Measurements from ENCODE around the gene ZNF853.
"Not testable (repeated sequence)": the region's sequence is repeated elsewhere in the genome, so short reads cannot be mapped to it uniquely, and the experiment has no call there.

ZNF853 gene

GRCh38 chr7:6652446-6653011 is 37.1 kb downstream of the ZNF853 start:
- no peak for DNase-seq (ENCODE audit: low read depth, low spot score)

GRCh38 chr7:6653071-6654003 is 37.9 kb downstream of the ZNF853 start:
- DNase-seq (ENCODE audit: low read depth, low spot score) = no peak

GRCh38 chr7:6654113-6654841 is 38.9 kb downstream of the ZNF853 start:
- DNase-seq (ENCODE audit: low read depth, low spot score) = no peak

DNA sequence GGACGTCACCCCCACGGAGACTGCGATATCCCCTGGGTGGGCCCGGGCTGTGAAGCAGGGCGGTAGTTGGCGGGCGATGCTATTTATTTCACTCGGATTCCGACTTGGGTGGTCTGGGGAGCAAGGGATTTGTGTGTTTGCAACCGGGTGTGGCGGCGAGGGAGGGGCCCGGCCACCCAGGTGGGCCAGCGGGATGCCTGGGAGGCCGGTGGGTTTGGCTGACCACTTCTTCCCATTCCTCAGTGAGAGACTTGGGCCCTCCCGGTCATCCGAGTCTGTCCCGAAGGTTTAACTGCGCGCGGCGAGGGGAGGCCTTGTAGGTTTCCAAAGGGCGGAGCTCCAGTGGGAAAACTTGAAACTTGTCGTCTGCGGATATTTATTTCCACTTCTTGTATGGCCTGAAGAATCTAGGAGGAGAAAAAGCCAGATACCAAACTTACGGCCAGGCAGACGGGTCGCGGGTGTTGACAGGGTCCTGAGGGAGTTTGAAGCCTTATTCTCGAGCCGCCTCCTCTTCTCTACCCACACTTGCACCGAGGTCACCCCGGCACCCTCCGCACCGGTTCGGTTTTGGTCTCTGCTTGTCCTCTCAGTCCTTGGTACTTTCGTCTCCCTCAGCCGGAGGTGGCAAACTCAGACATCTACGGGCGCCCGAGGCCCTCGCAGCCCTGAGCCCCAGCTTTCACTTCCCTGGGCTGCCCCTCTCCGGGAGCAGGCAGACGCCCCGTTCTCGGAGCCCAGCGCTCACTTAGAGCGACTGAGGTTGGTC is 39.6 kb downstream of the ZNF853 start:
- DNase-seq (ENCODE audit: low read depth, low spot score) = no peak

DNA sequence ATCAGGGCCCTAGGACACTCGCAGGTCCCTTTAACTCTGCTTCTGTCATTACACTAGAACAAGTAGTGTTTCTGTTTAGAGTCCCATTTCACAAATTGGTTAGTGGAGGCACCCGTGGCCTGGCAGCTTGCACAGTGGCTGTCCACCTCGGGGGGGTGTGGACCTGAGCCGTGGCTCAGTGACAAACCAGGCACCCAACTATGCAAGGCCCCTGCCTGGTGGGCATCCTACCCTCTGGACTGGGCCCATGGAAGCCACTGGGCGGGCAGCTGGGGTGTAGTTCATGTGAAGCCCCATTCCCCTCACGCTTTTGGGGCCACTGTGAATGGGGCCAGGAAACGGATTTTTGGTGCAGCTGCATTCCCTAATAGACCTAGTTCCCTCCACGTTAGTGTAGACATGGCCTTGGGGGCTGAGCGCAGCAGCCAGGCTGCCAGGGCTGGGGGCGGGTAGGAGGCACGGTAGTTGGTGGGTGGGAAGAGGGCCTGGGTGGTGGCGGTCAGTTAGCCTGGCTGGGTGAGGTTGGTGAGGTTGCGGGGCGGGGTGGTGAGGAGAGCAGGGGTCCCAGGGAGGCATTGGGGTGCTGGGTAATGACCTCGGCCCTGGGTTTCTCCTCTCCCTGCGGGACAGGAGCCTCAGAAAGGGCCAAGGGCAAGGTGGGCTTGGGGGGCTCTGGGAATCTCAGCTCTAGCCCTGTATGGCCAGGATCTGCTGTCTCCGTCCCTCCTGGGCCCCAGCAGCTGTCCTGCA is 40.4 kb downstream of the ZNF853 start:
- DNase-seq (ENCODE audit: low read depth, low spot score) = no peak

DNA sequence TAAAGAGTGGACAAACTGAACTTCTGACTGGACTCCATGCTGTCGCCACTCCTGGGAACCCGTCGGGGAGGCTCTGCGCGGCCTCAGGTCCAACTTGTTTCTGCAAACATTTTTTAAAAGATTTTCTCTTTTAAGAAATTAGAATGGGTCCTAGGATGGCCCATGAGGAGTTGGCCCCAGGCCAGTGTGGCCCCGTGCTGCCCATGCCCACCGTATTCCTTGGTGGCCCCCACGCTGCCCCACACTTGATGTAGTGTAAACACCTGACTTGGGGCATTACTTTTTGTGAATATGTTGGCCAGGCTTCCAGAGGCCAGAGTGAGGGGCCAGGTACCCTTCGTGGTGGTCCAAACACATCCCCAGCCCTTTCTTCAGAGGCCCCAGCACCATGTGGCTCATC is 41.0 kb downstream of the ZNF853 start:
- no peak for DNase-seq (ENCODE audit: low read depth, low spot score)

- no peak for DNase-seq (ENCODE audit: low read depth, low spot score)
Observed at GRCh38 chr7:6658618-6659345, 43.4 kb downstream of the ZNF853 start.

DNA sequence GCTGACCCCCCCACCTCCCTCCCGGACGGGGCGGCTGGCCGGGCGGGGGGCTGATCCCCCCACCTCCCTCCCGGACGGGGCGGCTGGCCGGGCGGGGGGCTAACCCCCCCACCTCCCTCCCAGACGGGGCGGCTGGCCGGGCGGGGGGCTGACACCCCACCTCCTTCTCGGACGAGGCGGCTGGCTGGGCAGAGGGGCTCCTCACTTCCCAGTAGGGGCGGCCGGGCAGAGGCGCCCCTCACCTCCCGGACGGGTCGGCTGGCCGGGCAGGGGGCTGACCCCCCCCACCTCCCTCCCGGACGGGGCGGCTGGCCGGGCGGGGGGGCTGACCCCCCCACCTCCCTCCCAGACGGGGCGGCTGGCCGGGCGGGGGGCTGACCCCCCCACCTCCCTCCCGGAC is 55.4 kb downstream of the ZNF853 start:
- not testable (repeated sequence) for DNase-seq (ENCODE audit: low read depth, low spot score)

Measured in activated CD4-positive, CD25-positive, alpha-beta regulatory T cell treated with anti-CD3 and anti-CD28 coated beads, Interleukin-2, amount 50 U/mL, for 16 hours (primary cell).